ENCODE measurements around the gene KIAA1958.

DNA sequence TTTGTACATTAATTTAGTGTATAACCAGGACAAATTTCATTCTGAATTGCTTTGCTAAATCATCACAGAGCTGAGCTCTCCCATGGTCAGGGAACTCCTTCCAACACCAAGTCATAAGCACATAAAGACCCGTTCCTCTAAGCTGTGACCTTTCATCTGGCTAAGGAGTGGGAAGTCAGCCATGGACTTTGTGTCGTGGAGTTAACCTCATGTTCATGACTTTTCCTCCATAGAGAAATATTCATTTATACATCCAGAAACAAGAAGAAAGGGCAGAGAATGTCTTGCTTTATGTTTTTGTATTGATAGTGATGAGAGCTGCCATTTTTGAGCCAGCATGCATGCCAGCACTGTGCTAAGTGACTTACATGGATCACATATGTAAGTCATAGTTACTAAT is 133.8 kb downstream of the KIAA1958 start:
- TF ChIP-seq, protein P1, sequence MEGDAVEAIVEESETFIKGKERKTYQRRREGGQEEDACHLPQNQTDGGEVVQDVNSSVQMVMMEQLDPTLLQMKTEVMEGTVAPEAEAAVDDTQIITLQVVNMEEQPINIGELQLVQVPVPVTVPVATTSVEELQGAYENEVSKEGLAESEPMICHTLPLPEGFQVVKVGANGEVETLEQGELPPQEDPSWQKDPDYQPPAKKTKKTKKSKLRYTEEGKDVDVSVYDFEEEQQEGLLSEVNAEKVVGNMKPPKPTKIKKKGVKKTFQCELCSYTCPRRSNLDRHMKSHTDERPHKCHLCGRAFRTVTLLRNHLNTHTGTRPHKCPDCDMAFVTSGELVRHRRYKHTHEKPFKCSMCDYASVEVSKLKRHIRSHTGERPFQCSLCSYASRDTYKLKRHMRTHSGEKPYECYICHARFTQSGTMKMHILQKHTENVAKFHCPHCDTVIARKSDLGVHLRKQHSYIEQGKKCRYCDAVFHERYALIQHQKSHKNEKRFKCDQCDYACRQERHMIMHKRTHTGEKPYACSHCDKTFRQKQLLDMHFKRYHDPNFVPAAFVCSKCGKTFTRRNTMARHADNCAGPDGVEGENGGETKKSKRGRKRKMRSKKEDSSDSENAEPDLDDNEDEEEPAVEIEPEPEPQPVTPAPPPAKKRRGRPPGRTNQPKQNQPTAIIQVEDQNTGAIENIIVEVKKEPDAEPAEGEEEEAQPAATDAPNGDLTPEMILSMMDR (IDR thresholded peaks at IDR 0.05 in 8 of 11, conservative IDR thresholded peaks at IDR 0.05 in 3 of 11), result no peak
- no peak for TF ChIP-seq POLR2AphosphoS5 (IDR thresholded peaks at IDR 0.05)
